Activated CD4-positive, alpha-beta T cell treated with anti-CD3 and anti-CD28 coated beads, Interleukin-2, amount 10 ng/mL, durations not matched to agents 7 days and 5 days (primary cell): ENCODE measurements around the gene FAM174B. TPM values are rescaled to one million over a fixed set of nuclear protein-coding genes. Genes with fewer than 3 reads are reported as not detected.

Experiments
- CTCF ChIA-PET: fragments of 350-600 bp; sonication (Branson Sonifier 250); formaldehyde crosslinking; loops from one replicate; lab custom pipeline; 2021; ENCODE audit warnings: antibody characterized with exemption; lab: Charles Lee
- POLR2A ChIA-PET: fragments of 350-600 bp; sonication (Branson Sonifier 250); formaldehyde crosslinking; loops from one replicate; lab custom pipeline; 2021; ENCODE audit warnings: antibody characterized with exemption; lab: Charles Lee
- DNase-seq: peaks from one replicate; pipeline ENCODE4 v3.0.0-alpha.2; 2020
- H3K27ac Mint-ChIP-seq: one replicate; pipeline ENCODE4 v1.8.0; 2021; ENCODE audit warnings: mild to moderate bottlenecking, moderate library complexity, mixed read lengths
- H3K27me3 Mint-ChIP-seq: one replicate; pipeline ENCODE4 v1.8.0; 2021; ENCODE audit warnings: mixed read lengths
- H3K36me3 Mint-ChIP-seq: one replicate; pipeline ENCODE4 v1.8.0; 2021; ENCODE audit warnings: low read depth, mixed read lengths
- H3K4me1 Mint-ChIP-seq: one replicate; pipeline ENCODE4 v1.8.0; 2021; ENCODE audit warnings: mixed read lengths
- H3K4me3 Mint-ChIP-seq: one replicate; pipeline ENCODE4 v1.8.0; 2021; ENCODE audit warnings: mild to moderate bottlenecking, moderate library complexity, mixed read lengths
- H3K9me3 Mint-ChIP-seq: one replicate; pipeline ENCODE4 v1.8.0; 2021; ENCODE audit warnings: mixed read lengths
- total RNA-seq, 2 experiments: library from RNA; stranded (reverse); gene quantifications; one replicate each; pipeline ENCODE4 v1.2.3, GENCODE V29; 2021

FAM174B gene
- total RNA-seq, 2 experiments from 2014 or later: 4.8 to 6.0 TPM

DNA sequence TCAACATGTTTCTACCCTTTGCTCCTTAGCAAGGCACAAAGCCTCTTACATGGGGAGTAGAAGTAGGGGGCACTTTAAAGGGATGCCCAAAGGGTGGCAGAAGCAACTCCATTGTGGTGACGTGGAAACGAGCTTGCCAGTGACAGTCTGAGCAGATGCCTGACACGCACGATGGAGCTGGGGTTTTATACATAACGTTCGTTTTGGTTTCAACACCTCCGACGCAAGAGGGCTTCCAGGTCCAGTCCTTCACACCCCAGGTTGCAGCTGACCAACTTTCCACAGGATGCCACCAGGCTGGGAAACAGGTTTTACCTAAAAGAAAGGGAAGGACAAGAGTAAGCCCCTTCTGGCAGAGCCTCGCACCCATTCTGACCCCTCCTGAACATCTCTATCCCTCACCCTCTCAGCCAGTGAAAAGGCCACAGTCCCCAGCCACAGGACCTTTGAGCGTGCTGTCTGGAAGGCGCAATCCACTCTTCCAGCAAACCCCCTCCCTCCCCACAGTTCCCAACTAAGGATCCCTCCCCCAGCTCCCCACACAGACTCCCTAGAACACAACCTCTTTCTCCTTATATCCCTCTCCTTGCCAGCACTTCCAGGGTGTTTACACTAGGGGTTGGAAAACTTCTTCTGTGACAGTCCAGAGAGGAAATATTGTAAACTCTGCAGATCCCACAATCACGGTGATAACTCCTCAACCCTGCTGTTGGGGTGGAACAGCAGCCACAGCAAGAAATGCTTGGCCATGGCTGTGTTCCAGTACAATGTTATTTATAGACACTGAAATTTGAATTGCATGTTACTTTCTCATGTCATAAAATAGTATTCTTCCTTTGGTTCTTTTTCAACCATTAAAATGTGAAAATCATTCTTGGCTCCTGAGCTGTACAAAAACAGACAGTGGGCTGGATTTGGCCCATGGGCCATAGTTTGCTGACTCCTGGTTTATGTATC is 36.2 kb downstream of the FAM174B start:
- CTCF ChIA-PET: no interaction called here
- Mint-ChIP-seq H3K27ac (no peak overlapping the region), H3K9me3 (no peaks in the 10 kb centered on the region), H3K27me3 (no peaks in the 10 kb centered on the region), H3K4me1 (no peaks in the 10 kb centered on the region), H3K4me3 (no peak overlapping the region), H3K36me3 (no peaks in the 10 kb centered on the region)
- POLR2A ChIA-PET: no interaction called here
- DNase-seq: no peak

DNA sequence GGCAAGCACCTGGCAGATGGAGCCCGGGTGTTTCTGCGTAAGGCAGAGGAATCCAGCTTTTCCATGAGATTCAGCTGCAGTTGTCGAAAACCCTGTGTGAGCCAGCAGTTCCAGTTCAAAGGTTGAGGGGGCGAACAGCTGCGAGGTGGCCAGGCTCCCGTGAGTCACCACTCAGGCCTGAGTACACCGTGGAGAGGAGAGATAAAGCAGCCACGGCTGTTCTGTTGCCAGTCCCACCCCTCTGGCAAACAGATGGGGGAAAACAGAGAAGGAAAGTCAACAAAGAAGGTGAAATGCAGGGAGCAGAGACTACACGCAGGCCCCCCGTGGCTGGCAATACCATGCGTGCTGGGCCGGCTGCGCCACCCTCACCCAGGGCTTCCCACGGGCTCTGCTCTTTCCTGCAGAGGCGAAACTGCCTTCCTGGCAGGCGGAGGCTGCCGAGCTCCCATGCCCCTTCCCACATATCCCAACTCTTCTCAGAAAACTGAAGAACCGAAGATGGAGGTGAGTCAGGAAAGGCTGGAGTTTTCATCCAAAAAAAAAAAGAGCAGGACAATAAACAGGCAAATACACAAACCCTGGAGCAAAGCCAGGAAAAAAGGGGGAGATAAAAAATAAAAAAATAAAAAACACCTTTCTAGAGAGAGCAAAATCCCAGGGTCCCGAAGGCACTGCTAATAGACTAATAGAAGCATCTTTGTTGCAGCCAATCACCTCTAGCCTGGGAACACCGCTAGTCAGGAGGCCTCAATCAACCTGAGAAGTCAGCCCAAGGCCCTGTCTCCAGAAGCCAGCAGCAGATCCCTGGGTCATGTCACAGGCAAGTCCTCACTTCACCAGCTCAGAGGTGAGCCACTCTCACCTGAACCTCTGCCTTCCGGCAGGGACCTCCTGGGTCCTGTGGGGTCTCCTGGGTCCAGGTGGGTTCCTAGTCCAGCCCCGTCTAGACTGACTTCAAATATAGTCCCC is 37.7 kb downstream of the FAM174B start:
- Mint-ChIP-seq H3K4me1 (no peaks in the 10 kb centered on the region), H3K27ac (no peak overlapping the region), H3K4me3 (no peak overlapping the region), H3K36me3 (no peaks in the 10 kb centered on the region), H3K27me3 (no peaks in the 10 kb centered on the region), H3K9me3 (no peaks in the 10 kb centered on the region)
- ChIA-PET POLR2A (no interaction called here), CTCF (no interaction called here)
- no peak for DNase-seq

DNA sequence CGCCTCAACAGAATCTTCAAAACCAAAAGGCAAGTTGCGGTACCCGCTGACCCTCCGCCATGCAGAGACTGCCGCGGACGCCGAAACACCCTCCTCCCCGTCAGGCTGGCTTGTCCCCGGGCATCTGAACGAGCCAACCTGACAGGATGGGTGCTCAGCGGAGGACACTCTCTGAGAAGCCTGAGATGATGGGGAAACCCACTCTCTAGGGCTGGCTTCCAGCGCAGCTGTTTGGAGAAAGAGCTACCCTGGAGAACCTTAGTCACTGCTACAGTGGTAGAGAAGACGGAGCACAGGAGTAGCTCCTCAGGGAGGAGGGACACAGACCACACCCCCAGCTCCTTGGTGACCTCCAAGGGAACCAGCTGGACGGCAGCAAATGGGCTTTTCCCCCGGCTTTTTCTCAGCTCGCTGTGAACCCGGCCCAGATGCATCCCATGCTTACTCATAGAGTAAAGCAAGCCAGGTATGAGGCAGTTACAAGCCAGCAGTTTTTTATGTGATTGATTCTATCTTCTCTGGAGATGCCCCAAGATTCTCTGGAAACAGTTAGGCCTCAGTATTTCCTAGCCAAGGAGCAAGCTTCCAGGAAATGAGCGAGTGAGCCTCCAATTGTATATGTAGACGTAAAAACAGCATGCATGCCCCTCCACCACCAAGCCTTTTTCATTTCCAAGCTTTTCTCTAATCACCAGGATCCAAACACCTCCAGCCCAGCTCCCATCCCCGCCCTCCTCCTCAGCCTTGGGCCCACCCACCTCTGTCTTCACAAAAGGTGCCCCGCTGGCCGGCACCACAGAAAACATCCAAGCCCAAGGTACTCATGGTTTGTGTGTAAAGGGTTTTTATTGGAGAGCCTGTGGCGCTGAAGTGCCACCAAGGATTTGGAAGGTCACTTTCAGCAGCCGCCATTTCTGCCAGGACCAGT is 38.7 kb downstream of the FAM174B start:
- CTCF ChIA-PET: no interaction called here
- POLR2A ChIA-PET: no interaction called here
- Mint-ChIP-seq H3K9me3 (no peaks in the 10 kb centered on the region), H3K4me1 (no peaks in the 10 kb centered on the region), H3K27me3 (no peaks in the 10 kb centered on the region), H3K27ac (no peak overlapping the region), H3K36me3 (no peaks in the 10 kb centered on the region), H3K4me3 (no peak overlapping the region)
- DNase-seq: no peak

DNA sequence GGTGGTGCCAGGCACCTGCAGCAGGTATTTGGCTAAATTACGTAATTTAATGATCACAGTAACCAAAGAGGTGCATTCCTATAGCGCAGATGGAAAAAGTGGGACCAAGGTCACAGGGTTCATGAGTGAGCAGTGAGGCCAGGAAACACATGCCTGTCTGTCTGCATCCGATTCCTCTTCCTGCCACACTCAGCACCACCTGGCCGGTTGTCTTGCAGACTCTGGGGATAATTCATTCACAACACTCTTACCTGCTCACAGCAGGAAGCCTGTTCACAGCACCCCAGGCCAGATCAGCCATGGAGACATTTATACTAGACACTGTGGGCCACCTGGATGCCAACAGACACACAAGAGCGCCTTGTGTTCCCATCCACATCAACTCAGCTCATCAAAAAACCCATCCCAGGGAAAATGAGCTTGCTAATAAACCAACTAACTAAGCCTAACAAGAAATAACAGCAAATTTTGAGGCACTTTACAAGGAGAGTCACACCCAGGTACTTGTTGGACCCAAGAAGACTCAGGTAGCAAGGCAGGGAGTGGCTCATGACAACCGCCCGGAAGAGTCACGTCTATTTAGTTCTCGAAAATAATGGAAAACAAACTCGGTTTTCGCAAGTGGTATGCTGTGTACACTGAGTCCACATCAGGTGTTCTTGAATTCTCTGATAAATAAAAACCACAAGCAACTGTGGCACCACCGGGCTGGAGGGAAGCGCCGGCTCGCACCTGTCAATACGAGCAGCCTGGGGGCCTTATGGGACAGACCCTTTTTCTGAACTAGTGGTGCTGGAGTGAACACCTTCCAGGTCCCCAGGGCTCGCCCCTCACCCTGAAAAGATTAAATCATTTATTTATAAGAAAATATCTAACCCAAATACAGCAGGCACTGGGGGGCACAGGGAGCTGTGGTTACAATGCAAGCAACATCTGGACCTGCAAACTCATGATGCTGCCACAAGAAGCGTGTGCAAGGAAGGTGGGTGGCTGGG is 40.5 kb downstream of the FAM174B start:
- Mint-ChIP-seq H3K27ac (no peak overlapping the region), H3K27me3 (no peaks in the 10 kb centered on the region)

DNA sequence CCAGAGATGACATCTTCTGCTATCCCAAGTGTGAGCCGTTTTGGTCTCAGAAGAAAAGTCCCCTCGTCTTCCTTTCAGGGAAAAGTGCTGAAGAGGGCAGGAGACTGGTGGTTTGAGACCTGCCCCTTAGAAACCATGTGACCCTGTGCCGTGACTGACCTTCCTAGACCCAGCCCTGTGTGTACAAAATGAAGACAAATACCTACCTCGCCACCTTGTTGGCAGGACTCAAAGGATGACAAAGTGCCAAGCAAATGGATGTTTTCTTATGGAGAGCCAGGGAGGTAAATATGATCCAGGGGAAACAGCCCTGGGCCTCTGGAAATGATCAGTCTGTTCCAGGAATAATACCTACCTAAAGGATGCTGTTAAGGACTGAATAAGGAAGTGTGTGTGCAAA is 41.3 kb downstream of the FAM174B start:
- Mint-ChIP-seq H3K27ac (no peak overlapping the region), H3K27me3 (no peaks in the 10 kb centered on the region), H3K4me1 (no peaks in the 10 kb centered on the region), H3K9me3 (no peaks in the 10 kb centered on the region), H3K4me3 (no peak overlapping the region), H3K36me3 (no peaks in the 10 kb centered on the region)
- DNase-seq: no peak
- ChIA-PET POLR2A (no interaction called here), CTCF (no interaction called here)

More for the DNA sequence above, 40.5 kb downstream of the FAM174B start:
- no peaks in the 10 kb centered on the region for H3K9me3 Mint-ChIP-seq
- no peaks in the 10 kb centered on the region for H3K36me3 Mint-ChIP-seq
- POLR2A ChIA-PET: no interaction called here
- no peak overlapping the region for H3K4me3 Mint-ChIP-seq
- CTCF ChIA-PET: no interaction called here
- H3K4me1 Mint-ChIP-seq: no peaks in the 10 kb centered on the region
- DNase-seq: no peak

DNA sequence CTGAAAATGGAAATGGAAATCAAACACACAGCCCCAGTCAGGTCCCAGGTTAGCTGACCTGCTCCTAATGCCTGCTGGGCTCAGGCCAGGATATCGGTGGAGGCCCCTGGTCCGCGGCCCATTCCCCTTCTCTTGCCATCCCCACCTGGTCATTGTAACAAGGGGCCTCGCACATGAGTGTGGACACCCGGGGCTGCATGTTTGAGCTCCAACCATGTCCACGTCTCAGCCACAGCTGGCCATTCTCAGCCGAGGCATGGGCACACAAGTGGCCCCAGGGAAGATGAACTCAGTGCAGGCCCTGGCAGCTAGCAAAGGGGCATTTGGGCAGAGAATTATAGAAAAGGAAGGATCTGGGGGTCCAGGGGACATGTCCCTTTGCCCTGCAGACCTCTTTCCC is 41.7 kb downstream of the FAM174B start:
- no peak overlapping the region for H3K27ac Mint-ChIP-seq

DNA sequence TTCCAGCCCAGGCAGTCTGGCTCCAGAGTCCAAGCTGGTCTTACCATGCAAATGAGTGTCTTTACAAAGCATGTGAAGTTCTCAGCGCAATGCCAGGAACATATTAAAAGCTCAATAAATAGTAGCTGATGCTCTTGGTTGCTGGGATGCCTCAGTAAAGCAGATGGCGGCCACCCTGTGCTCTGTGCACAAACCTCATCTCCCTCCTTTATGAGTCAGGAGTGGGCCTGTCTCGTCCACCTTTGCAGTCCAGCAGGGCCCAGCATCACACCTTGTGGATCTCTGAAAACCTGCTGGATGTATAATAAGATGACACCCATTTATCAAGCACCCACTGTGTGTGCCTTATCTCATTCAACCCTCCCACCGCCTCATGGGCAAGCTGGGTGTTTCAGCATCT is 42.7 kb downstream of the FAM174B start:
- ChIA-PET CTCF (interaction anchor here (0.6 to 1.3 kb wide), 2 partner anchors 31 to 102 kb away, joined by 3 read pairs; no protein-coding TSS in a partner anchor), POLR2A (no interaction called here)
- no peaks in the 10 kb centered on the region for H3K9me3 Mint-ChIP-seq
- H3K27me3 Mint-ChIP-seq: no peaks in the 10 kb centered on the region
- H3K4me3 Mint-ChIP-seq: no peak overlapping the region
- H3K4me1 Mint-ChIP-seq: no peaks in the 10 kb centered on the region
- no peaks in the 10 kb centered on the region for H3K36me3 Mint-ChIP-seq
- DNase-seq: no peak
- no peak overlapping the region for H3K27ac Mint-ChIP-seq

More for the DNA sequence above, 41.7 kb downstream of the FAM174B start:
- POLR2A ChIA-PET: no interaction called here
- no peaks in the 10 kb centered on the region for H3K27me3 Mint-ChIP-seq
- no peaks in the 10 kb centered on the region for H3K9me3 Mint-ChIP-seq
- DNase-seq: no peak
- no peaks in the 10 kb centered on the region for H3K4me1 Mint-ChIP-seq
- H3K4me3 Mint-ChIP-seq: no peak overlapping the region
- CTCF ChIA-PET: no interaction called here
- no peaks in the 10 kb centered on the region for H3K36me3 Mint-ChIP-seq

DNA sequence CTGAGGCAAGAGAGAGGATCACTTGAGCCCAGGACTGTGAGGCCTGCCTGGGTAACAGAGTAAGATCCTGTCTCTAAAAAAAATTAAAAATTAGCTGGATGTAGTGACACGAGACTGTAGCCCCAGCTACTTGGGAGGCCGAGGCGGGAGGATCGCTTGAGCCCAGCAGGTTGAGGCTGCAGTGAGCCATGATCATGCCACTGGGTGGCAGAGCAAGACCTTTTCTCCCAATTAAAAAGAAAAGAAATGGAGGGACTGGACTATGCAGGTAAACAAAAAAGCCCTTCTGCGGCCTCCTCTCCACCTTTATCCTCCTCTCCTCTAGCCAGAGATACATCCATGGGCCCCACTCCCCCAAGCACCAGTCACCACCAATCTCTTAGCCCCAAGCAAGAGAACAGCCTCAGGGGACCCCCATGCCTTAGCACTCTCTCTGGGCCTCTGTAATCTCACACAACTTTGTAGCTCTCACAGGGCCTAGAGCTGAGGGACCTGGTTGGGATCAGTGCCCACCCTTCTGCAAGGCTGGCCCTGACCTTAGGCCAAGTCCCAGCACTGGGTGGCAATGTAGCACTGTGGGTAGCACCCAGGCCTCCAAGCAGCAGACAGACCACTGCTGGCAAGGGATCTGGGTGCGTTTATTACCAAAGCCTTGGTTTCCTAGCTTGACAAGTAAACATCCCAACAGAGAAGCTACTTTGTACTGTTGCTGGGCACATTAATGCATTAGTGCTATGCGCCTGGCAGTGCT is 43.4 kb downstream of the FAM174B start:
- Mint-ChIP-seq H3K27me3 (no peaks in the 10 kb centered on the region), H3K36me3 (no peaks in the 10 kb centered on the region), H3K27ac (no peak overlapping the region), H3K4me1 (no peaks in the 10 kb centered on the region), H3K4me3 (no peak overlapping the region), H3K9me3 (no peaks in the 10 kb centered on the region)
- ChIA-PET CTCF (interaction anchor here (1.3 kb wide), 1 partner anchor 103 kb away, joined by 3 read pairs; no protein-coding TSS in a partner anchor), POLR2A (no interaction called here)
- DNase-seq: no peak

DNA sequence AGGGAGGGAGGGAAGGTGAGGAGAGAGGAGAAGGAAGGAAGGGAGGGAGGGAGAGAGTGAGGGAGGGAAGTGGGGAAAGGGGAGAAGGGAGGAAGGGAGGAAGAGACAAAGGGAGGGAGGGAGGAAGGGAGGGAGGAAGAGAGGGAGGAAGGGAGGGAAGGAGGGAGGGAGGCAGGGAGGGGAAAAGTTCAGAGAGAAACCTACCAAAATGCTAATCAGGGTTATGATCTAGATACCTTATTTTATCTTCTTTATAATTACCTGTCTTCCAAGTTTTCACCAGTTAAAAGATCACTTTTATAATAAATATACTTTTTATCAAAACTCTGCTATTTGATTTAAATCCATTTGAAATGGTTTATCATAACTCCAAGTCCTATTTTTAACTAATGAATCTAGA is 44.4 kb downstream of the FAM174B start:
- no peak overlapping the region for H3K27ac Mint-ChIP-seq
- H3K36me3 Mint-ChIP-seq: no peaks in the 10 kb centered on the region
- ChIA-PET CTCF (no interaction called here), POLR2A (no interaction called here)
- H3K4me1 Mint-ChIP-seq: no peaks in the 10 kb centered on the region
- H3K4me3 Mint-ChIP-seq: no peak overlapping the region
- DNase-seq: no peak
- H3K27me3 Mint-ChIP-seq: no peaks in the 10 kb centered on the region
- H3K9me3 Mint-ChIP-seq: no peaks in the 10 kb centered on the region

DNA sequence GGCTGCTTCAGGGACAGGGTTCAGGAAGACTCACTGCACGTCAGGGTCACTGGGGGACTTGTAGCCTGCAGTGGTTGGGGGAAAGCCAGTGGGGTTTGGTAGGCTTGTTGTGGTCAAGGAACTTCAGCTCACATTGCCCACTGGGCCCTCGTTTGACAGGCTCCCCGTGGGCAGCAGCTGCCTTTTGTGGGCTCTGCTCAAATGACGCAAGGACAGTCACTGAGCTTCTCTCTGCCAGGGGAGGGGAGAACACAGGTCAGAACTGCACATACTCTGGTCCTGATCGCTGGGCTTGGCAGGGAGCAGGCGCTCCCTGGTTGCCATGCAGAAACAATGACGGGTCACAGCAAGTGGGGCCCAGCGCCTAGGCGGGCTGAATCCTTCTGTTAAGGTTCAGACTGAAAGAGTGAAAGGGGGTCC is 45.5 kb downstream of the FAM174B start:
- Mint-ChIP-seq H3K27me3 (no peaks in the 10 kb centered on the region), H3K4me1 (no peaks in the 10 kb centered on the region), H3K9me3 (no peaks in the 10 kb centered on the region), H3K36me3 (no peaks in the 10 kb centered on the region), H3K27ac (no peak overlapping the region), H3K4me3 (no peak overlapping the region)
- ChIA-PET CTCF (interaction anchor here (1.0 kb wide), 1 partner anchor 103 kb away, joined by 3 read pairs; no protein-coding TSS in a partner anchor), POLR2A (no interaction called here)
- DNase-seq: no peak
